ENCODE data around the gene KLHL20.
"Not testable (repeated sequence)": the region's sequence is repeated elsewhere in the genome, so short reads cannot be mapped to it uniquely, and the experiment has no call there.

The KLHL20 gene

DNA sequence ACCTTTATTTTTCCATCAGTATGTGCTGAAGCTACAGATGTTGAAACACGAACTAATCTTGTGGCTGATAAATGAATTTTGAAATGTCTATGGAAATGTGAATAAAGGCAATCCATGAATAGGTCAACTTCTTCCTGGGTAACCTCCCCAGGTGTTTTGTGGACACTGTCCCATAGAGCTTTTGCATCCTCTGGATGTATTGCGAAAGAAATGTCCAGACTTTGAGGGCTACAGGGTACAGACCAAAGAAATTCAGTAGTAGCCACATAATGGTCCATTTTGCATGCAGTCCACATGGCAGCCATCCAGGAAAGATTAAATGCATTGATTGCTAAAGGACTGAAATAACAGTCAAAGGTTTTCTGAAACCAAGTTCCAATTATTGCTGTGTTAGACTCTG, 88.2 kb downstream of the KLHL20 start:
- TF ChIP-seq, protein P1, sequence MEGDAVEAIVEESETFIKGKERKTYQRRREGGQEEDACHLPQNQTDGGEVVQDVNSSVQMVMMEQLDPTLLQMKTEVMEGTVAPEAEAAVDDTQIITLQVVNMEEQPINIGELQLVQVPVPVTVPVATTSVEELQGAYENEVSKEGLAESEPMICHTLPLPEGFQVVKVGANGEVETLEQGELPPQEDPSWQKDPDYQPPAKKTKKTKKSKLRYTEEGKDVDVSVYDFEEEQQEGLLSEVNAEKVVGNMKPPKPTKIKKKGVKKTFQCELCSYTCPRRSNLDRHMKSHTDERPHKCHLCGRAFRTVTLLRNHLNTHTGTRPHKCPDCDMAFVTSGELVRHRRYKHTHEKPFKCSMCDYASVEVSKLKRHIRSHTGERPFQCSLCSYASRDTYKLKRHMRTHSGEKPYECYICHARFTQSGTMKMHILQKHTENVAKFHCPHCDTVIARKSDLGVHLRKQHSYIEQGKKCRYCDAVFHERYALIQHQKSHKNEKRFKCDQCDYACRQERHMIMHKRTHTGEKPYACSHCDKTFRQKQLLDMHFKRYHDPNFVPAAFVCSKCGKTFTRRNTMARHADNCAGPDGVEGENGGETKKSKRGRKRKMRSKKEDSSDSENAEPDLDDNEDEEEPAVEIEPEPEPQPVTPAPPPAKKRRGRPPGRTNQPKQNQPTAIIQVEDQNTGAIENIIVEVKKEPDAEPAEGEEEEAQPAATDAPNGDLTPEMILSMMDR (IDR thresholded peaks at IDR 0.05) = no peak
- Histone ChIP-seq H3K27me3 (ENCODE audit: control insufficient read depth, insufficient read depth, low read length) (no peaks in the 10 kb centered on the region), H3K4me2 (ENCODE audit: low read length) (no peak overlapping the region), H3K9ac (no peak overlapping the region), H3K9me3 (ENCODE audit: control insufficient read depth, low read length) (no peaks in the 10 kb centered on the region), H3K4me1 (no peaks in the 10 kb centered on the region), H2AFZ (no peak overlapping the region), H3K79me2 (no peaks in the 10 kb centered on the region), H3K27ac (no peak overlapping the region), H3K4me3 (ENCODE audit: low read depth, low read length) (no peak overlapping the region), H3K36me3 (ENCODE audit: control insufficient read depth, insufficient read depth, low read length) (no peaks in the 10 kb centered on the region)

DNA sequence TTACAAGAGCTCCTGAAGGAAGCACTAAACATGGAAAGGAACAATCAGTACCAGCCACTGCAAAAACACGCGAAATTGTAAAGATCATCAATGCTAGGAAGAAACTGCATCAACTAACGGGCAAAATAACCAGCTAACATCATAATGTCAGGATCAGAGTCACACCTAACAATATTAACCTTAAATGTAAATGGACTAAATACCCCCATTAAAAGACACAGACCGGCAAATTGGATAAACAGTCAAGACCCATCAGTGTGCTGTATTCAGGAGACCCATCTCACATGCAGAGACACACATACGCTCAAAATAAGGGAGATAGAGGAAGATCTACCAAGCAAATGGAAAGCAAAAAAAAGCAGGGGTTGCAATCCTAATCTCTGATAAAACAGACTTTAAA, 98.9 kb downstream of the KLHL20 start:
- H3K4me2 ChIP-seq (ENCODE audit: low read length); H3K79me2 ChIP-seq; H3K4me3 ChIP-seq (ENCODE audit: low read depth, low read length); H3K27me3 ChIP-seq (ENCODE audit: control insufficient read depth, insufficient read depth, low read length); H3K4me1 ChIP-seq; H3K9me3 ChIP-seq (ENCODE audit: control insufficient read depth, low read length); H3K36me3 ChIP-seq (ENCODE audit: control insufficient read depth, insufficient read depth, low read length); H3K27ac ChIP-seq; H3K9ac ChIP-seq; H2AFZ ChIP-seq: not testable (repeated sequence)

DNA sequence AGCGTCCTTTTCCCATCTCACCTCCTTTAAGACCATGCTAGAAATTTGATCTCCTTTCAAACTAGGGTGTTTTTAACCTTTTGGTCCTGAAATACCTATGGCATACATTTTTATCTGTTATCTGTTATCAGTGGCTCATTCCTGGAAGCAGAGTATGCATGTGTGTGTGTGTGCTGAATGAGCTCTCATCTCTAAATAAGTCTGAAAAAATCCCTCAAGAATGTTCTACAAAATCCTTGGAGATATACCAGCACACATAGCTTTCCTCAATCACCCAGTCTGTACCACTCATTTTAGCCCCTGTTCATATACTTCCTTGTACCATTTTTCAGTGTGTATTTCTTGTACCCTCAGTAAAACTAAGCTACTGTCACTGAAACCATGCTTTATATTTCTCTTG, 103.7 kb downstream of the KLHL20 start:
- Histone ChIP-seq H3K4me1 (no peaks in the 10 kb centered on the region), H3K4me2 (ENCODE audit: low read length) (no peak overlapping the region), H3K79me2 (no peaks in the 10 kb centered on the region), H2AFZ (no peak overlapping the region), H3K27ac (no peak overlapping the region), H3K27me3 (ENCODE audit: control insufficient read depth, insufficient read depth, low read length) (no peaks in the 10 kb centered on the region), H3K9me3 (ENCODE audit: control insufficient read depth, low read length) (no peaks in the 10 kb centered on the region), H3K9ac (no peak overlapping the region), H3K36me3 (ENCODE audit: control insufficient read depth, insufficient read depth, low read length) (no peaks in the 10 kb centered on the region), H3K4me3 (ENCODE audit: low read depth, low read length) (no peak overlapping the region)
- TF ChIP-seq, protein P1 (IDR thresholded peaks at IDR 0.05) = no peak

DNA sequence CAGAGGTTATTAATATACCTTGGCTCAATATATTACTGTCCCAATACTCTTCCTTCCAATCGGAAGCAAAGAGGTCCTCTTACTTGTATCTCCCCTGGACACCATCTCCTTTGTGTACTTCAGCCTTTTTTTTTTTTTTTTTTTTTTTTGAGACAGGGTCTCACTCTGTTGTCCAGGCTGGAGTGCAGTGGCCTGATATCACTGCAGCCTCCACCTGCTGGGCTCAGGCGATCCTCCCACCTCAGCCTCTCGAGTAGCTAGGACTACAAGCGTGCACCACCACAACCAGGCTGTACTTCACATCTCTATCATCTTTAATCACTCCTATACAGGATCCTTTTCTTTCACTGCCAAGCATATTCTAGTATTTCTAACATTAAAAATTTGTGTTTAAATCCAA, 106.9 kb downstream of the KLHL20 start:
- Histone ChIP-seq H3K4me3 (ENCODE audit: low read depth, low read length) (no peak overlapping the region), H3K4me1 (no peaks in the 10 kb centered on the region), H3K9ac (no peak overlapping the region), H3K36me3 (ENCODE audit: control insufficient read depth, insufficient read depth, low read length) (no peaks in the 10 kb centered on the region), H3K9me3 (ENCODE audit: control insufficient read depth, low read length) (no peaks in the 10 kb centered on the region), H3K27me3 (ENCODE audit: control insufficient read depth, insufficient read depth, low read length) (no peaks in the 10 kb centered on the region), H3K27ac (no peak overlapping the region), H3K4me2 (ENCODE audit: low read length) (no peak overlapping the region), H3K79me2 (no peaks in the 10 kb centered on the region), H2AFZ (no peak overlapping the region)
- TF ChIP-seq, protein P1 (IDR thresholded peaks at IDR 0.05) = no peak

DNA sequence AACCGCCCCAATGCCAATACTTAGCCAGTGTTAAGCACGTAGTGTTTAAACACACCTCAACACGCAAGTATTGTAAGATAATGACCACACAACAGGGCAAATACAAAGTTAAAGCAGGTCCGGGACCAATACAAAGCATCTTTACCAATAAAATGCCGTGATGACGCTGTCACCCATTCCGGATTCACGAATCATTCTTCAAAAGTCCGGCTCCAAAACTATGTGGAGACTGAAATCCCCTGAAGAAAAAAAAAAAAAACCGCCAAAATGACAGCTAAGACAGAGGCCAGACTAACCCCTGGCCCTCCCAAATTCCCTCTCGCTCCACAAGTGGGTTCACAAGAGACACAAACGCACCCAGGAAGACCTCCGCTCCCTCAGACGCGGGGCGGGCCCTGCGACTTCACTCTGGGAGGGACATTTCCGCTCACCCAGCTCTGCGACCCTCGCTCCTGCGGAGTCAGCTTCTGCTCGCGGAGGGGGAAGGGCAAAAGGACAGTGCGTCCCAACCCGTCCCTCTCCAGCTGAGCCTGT, 109.1 kb downstream of the KLHL20 start:
- no peaks in the 10 kb centered on the region for H3K79me2 ChIP-seq
- no peaks in the 10 kb centered on the region for H3K4me1 ChIP-seq
- H3K9me3 ChIP-seq (ENCODE audit: control insufficient read depth, low read length) = no peaks in the 10 kb centered on the region
- TF ChIP-seq, protein P1 (IDR thresholded peaks at IDR 0.05) = no peak
- H3K4me2 ChIP-seq (ENCODE audit: low read length) = peak overlapping the region; percentile 86
- H3K36me3 ChIP-seq (ENCODE audit: control insufficient read depth, insufficient read depth, low read length) = no peaks in the 10 kb centered on the region
- no peaks in the 10 kb centered on the region for H3K27me3 ChIP-seq (ENCODE audit: control insufficient read depth, insufficient read depth, low read length)
- peak overlapping the region; percentile 88 for H3K27ac ChIP-seq
- H3K9ac ChIP-seq = peak overlapping the region; percentile 21
- H3K4me3 ChIP-seq (ENCODE audit: low read depth, low read length) = peak overlapping the region; percentile 78
- peak overlapping the region; percentile 95 for H2AFZ ChIP-seq

Data from parathyroid adenoma (tissue), 2 donors.